CD4-positive, alpha-beta T cell treated with Interleukin-21 for 1 hour (primary cell): ENCODE measurements around the gene EML5.
"Not testable (repeated sequence)": the region's sequence is repeated elsewhere in the genome, so short reads cannot be mapped to it uniquely, and the experiment has no call there.

Experiments used
- DNase-seq: peaks from one replicate; pipeline ENCODE4 v3.0.0-alpha.2; 2020

The EML5 gene

DNA sequence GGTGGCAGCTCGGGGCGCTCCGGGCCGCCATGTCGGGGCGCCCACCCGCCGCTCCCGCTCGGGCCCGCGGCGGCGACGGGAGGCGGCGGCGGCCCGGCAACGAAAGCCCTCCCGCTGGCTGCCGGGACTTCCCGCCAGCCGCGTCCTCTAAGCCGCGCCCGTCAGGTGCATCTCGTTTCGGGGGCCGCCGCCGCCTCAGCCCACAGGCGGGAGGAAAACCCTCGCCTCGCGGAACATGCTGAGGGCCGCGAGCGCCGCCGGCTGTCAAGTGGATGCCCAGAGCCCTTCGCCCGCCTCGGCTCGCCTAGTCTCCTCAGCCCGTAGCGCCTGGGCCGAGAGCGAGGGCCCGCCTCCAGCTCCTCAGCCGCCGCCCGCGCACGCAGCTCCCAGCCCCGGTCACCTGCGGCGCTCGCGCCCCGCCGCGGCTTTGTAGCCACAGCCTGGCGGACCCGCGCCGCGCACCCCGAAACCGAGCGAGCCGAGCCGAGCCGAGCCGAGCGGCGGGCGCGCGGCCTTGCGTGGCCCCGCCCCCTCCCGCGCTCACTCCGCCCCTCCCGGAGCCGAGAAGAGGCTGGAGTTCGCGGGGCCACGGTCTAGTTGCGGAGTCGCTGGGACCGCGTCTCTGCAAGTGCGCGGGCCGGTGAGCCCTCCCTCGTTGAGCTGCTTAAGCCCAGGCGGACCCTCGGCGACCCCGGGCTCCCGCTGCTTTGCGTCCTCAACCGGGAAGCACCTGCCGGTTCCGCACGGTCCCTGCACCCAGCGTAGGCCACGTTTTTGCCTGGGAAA lies at the start of gene EML5:
EML5 (minus strand) TSS at position 481 of the 786 bp plus-strand sequence; CDS start at position 31, 450 bp downstream.
- peak; percentile 86 for DNase-seq

DNA sequence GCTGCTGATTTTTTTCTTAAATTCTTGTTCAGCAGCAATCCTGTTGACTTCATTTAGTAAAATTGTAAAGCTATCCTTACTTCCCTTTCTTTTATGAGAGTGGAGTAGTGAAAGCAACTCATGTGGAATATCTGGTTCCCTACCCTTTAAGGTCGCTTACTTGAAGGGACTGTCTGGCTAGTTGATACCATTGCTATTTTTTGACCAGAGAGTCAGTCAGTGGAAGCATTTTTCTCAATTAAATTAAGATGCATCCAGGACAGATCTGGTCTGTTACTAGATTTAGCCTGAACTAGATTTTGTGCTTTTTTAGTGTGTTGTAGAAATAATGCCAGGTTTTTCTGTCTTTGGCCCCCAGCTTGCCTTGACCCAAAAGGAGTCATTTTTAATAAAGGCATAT lies 49.7 kb upstream of the EML5 start:
- no peak for DNase-seq

DNA sequence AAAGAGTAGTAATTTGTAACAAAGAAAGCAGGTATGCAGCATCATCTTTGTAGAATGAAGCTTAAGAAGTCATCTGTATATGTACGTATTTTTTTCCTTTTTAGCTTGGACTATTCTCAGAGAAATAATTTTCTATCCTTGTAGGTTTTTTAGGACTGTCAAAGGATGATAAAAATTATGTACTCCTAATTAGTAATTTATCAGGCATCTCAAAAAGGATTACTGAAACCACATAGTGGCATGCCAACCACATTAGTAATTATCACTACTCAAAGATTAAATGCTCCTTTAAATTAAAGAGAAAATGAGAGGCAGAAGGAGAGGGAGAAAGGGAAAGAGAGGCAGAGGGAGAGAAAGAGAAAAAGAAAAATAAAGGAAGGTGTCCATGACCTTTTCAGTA lies 49.0 kb upstream of the EML5 start:
- no peak for DNase-seq

DNA sequence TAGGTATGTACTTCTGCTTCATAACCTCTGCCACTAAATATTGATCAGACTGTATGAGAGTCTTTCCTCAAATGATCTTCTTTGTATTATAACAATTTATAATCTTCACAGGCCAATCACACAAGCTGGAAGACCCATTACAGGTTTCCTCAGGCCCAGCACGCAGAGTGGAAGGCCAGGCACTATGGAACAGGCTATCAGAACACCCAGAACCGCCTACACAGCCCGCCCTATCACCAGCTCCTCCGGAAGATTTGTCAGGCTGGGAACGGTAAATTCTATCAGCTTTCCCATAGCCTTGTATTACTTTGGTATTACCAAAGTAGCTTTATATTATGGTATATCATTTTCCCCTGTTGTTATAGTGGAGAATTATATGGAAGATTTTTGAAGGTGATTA lies 48.2 kb upstream of the EML5 start:
- no peak for DNase-seq

DNA sequence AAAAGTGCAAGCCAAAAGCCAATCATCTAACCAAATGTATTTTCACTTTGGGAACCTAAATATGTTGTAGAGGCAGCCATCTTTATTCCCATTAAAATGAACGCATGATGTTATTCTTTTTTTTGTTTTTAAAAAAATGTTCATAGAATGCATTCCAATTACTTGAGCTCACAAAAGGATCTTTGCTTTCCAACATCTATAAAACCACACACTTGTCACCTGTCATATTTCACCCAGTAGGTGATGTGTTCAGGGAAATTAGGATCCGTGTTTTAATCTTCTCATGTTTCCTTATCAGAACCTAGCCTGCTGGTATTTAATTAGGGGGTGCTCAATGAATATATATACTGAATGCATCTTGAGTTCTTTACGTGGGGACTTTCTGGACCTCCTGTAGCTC lies 45.3 kb upstream of the EML5 start:
- DNase-seq: no peak

DNA sequence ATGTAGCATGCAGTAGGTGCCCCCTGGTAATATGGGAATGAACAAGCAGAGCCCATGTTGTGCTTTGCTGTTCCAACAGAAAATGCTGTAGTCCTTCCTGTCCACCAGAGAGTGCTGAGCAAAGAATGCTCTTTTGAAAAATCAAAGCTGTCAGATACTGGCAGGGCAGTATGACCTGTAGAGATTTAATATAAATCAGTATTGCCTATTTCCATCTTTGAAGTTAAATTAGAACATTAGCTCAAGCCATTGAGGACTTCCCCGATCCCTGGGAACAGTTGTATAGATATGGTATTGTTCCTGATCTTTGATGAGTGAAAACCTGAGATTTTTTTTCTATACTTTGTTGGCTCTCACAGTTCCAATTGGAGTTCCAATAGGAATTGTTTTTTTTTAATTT lies 44.7 kb upstream of the EML5 start:
- DNase-seq: no peak

DNA sequence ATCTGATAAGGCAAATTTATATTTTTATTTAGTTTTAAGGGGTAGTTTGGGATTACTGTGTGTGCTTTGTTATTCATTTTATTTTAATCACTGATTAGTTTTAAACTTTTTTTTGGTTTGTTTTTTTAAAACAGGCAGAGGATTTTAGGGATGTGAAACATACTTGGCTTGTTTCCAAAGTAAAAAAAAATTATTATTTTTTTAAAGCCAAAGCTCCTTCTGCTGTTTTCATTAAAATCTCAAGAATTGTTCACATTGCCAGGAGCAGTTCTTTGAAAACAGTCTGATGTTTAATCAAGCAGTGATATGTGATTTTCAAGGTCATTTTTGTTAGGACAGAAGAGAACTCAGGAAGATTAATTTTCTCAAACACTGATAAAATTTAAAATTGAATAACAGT lies 42.9 kb upstream of the EML5 start:
- no peak for DNase-seq

DNA sequence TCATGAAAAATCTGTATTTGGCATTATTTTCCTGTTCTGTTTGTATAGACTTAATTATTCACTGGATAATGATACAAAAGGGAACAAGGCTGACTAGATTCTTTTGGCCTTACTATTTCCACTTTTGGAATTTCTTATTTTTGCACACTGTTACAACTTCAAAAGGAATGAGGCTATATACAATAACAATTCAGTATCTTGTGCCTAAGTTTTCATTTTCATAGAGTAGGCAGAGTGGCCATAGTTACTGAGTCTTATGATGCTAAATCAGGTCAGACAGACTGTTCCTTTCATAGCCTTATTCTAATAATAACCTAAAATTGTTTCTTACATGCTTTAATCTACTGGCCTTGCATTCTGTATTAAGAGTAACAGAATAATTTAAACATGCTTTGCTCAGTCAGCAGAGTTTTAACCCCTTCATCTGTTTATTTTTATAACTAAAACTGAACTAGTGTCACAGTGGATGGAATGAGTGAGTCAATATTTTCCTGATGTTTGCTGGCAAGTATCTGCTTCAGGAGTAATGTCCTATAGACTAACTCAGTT lies 42.2 kb upstream of the EML5 start:
- no peak for DNase-seq

DNA sequence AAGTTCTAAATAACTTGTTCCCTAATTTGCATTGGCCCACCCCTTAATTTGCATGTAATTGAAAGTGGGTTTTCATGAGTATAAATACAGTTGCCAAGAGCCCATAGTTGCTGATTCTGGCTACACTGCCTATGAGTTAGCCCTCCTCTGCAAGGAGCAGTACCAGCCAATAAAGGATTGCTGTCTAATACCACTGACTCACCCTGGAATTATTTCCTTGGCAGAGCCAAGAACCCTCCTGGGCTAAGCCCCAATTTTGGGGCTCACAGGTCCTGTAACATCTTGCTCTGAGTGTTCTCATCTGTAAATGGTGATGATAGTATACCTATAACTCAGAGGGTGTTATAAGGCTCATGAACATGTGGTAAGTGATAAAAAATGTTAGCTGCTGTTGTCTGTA lies 38.5 kb upstream of the EML5 start:
- no peak for DNase-seq

DNA sequence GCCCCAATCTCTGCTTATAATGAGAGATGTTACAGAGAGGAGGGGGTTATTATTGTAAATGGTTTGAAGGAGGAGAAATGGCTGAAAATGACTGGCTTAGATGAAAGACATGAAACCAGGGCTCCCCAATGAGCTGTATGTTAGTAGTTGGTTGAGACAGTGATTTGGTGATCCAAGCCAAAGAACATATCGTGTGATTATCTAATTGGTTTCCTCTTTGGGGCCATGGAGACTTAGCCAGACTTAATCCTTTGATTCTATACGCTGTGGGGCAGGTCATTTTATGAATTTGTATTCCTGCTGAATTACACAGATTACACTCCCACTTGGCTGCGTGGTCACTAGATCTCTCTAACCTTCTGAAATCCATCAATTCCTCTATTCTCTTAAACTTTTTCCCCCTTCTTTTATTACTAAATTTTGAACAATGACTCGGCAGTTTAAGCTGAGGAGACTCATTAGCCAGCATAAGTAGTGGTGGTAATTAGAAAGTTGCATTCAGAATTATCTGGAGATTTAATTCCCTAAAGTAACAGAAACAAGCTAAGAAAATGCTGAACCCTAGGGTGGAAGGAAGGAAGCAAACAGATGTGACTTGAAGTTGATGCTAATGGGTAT lies 37.0 kb upstream of the EML5 start:
- no peak for DNase-seq

DNA sequence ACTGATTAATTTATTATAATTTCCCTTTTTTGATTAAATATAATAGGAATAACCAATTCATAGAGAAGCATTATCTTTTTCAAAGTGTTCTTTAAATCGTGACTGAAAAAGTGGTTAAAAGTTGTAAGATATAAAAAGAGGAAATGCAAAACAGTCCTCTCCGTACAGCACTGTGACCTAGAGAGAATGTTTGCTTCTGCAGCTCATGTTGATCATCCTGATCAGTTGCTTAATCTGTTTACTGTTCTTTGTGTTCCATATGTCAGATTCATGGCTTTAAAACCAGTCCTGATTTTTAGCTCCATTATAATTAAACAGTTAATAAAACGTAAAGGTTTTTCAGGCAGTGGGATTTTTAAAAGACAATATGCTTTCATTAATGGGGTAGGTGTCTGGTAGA lies 36.4 kb upstream of the EML5 start:
- DNase-seq: no peak

DNA sequence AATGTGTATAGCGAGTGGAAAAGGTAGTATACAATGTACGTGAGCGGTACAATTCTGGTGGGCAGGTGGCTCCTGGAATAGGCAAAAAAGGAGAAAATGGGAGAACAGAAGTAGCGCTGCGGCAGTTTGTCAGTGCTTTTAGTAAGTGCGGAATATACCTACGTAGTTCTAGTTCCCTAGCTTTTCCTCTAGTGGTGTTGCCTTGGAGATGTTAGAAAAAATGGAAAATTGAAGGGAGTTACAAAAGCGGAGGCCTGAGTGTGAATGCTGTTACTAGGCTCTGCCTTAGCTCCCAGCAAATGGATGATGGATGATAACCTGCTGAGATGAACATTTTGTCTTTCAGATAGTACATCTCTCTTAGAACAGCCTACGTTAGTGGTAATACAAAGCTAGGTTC lies 32.8 kb upstream of the EML5 start:
- DNase-seq: no peak

DNA sequence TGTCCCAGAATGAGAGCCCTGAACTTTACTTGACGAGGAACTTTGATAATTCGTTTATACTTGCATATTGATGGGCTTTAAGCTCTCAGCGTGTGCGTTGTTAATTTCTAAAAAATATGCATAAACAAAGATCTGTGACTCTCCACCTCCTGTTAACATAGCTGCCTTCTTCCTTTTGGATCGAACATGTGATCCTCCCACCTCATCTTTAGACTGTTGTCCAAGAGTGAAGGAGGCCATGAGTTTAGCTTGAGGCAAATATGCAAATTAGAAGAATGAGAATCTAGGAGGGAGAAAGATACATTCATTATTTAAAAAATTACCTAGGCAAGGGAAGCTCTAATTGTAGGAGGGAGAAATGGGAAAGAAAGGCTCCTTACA lies 32.3 kb upstream of the EML5 start:
- no peak for DNase-seq

DNA sequence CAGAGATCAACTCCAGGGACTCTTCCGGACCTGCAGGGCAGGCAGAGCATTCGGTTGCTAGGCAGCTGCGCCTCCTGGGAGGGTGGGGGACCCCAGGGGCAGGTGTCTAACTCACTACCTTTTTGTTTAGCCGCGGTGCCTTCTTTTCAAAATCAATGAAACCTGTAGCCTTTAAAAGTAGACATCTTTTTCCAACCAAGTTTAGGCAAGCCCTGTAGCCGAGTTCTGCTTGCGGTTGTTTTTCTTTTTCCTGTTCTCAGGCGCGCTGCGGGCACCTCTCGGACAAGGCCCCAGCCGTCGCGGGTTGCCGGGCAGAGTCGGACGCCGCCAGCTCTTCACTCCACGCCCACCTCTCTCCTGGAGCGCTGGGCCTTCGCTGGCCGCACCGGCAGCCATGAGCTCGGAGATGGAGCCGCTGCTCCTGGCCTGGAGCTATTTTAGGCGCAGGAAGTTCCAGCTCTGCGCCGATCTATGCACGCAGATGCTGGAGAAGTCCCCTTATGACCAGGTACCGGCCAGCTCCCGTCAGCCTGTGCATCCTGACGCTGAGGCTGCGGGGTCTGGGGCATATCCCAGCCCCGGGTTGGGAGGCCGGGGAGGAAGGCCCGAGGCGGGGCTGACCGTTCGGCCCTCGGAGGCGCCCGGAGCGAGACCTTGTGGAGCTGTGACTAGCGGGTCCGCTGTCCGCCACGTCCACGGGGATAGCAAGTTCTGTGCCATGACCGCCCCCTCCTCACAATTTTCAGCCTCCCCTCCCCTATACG lies 31.7 kb upstream of the EML5 start, which contains the start of gene TTC8:
TTC8 (plus strand) TSS at position 338 of the 764 bp plus-strand sequence; CDS start at position 395, 57 bp downstream.
- peak; percentile 85 for DNase-seq

DNA sequence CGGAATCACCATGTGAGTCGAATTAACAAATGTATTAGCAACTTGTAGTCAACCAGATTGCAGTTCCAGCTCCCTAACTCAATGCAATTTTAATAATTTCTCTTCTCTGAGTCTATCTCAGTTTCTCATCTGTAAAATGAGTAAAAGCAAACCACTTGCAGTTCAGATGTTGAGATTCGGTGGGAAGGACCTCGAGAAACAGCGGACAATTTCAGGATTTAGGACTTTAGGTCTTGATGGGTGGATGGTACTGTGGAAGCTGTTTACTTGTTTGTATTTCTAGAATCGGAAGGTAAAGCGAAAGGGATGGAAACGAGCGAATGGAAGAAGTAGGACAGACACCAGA lies 31.2 kb upstream of the EML5 start:
- DNase-seq: no peak

DNA sequence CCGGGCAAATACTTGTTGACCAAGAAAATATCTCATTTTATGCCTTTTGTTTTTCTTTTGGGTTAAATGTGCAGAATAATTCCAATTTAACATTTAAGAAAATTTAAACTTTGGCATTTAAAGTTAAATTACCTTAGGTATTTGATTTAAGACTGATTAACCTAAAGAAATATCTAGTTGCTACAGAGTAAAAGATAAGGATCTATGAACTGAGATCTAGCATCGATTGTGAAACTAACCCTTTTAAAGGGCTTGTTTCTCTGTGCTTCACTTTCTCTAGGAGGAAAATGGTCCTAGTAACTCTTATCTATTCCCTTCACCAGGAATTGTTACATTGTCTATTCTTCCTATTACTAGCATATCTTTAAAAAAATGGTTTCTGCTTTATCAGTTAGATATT lies 29.1 kb upstream of the EML5 start:
- no peak for DNase-seq

DNA sequence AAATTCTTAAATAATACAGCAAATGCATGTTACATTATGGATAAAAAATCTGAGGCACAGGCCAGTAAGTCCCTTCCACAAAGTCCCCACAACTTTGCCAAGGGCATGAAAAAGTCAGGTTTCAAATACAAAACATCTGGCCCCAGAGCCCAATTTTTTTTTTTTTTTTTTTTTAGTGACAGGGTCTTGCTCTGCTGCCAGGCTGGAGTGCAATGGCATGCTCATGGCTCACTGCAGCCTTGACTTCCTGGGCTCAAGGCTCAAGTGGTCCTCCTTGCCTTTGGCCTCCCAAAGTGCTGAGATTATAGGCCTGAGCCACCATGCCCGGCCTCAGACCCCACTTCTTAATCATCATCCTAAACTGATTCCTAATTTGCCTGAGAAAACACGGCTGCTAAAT lies 28.6 kb upstream of the EML5 start:
- DNase-seq: no peak

DNA sequence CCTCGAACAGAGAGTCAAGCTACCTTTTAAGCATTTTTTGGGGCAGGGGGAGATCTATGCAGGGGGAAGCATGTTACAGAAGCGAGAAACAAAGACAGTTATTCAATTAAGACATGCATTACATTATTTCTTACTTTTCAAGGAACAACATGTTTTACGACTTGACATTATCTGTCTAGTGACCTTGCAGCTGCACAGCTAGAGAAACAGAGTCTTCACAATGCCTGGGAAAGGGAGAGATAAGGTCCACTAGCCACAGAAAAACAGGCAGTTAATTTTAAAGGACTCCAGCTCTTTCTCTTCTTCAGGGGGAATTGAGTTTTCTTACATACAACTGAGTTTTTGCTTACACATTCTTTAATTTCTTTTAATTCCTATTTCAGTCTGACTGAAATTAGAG lies 26.9 kb upstream of the EML5 start:
- DNase-seq: not testable (repeated sequence)

DNA sequence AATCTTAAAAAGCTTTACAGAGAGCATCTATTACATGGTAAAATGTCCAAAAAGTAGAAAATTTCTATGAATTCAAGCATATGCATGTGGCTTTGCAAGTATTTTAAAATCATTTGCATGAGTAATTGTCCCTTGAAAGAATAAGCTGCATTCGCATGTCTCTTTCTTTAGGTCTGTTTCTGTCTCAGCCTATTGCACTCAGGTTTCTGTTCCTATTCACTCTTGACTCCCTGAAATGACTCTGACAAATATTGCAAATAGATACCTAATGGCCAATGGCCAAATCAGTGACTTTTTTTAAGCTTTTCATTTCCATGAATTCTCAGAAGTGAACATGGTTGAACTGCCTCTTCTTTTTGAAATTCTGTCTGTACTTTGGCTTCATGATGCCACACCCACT lies 25.3 kb upstream of the EML5 start:
- no peak for DNase-seq

DNA sequence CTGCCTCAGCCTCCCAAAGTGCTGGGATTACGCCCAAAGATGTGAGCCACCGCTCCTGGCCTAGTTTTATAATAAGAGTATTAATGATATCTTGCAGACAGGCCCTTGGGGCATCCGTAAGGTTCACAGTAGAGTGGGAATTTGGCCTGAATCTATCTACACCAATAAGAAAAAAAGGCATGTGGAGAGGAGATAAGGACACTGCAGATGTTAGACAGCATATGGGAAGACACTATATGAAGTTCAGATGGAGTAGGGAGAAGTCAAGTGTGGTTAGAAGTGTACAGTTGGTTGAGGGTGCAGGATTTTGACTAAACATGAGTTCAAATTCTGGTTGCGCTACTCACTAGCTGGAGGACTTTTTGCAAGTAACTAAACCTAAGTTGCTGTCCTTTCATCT lies 23.2 kb upstream of the EML5 start:
- no peak for DNase-seq

DNA sequence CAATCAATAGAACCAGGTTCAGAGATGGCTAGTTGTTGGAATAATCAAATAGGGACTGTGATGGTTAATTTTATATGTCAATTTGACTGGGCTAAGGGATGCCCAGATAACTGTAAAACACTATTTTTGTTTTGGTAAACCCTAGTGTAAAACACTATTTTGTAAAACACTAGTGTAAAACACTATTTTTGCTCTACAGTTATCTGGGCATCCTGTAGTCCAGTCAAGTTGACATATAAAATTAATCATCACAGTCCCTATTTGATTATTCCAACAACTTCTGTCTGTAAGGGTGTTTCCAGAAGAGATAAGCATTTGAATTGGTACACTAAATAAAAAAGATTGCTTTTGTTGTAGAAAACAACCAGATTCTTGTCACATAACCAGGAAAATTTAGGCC lies 15.6 kb upstream of the EML5 start:
- no peak for DNase-seq

DNA sequence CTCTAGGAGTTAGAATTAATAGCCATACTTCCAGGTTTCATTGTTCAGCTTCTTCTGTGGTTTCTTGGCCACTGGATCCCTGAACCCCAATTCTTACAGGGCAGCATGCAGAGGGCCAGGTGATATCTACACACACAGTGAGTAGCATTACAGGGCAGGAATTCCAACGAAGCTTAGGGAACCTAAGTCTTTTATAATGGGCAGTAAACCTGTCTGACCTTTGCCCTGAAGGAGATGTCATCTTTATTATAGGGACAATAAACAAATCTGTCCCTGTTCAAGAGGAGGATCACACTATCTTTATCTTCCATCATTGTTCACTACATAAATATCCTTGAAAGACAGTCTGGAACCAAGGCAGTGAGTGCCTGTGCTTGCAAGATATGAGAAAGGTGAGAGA lies 11.7 kb upstream of the EML5 start:
- DNase-seq: no peak

DNA sequence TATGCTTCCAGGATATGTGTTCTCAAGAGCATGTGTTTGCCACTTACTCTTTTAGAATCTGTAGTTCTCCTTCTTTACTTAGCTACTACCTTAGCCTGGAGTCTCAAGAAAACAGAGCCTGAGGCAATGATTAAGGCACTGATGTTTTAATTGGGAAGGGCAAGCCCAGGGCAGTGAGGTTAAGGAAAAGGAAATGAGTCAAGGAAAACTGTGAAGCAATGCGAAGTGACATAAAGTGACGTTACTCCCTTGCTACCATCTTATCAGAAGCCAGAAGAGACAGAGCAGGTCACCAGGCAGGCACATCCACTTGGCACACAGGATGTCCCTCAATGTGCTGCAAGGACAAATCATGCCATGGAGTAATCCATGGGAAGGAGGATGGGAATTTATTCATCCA lies 11.3 kb upstream of the EML5 start:
- DNase-seq: no peak

DNA sequence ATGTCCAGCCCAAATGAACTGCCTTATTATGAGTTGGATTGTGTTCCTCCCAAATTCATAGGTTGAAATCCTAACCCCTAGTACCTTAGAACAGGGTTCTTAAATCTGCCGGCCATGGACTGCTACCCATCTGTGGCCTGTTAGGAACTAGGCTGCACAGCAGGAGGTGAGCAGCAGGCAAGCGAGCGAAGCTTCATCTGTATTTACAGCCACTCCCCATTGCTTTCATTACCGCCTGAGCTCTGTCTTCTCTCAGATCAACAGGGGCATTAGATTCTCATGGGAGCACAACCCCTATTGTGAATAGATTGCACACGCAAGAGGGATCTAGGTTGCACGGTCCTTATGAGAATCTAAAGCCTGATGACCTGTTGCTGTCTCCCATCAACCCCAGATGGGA lies 9.8 kb upstream of the EML5 start:
- DNase-seq: no peak
